DMS153 (cell line): ENCODE measurements around the gene DGCR2.
"Not testable (repeated sequence)": the region's sequence is repeated elsewhere in the genome, so short reads cannot be mapped to it uniquely, and the experiment has no call there.

Source experiments
- DNase-seq: peaks from one replicate; lab custom pipeline; 2025; lab: John Stamatoyannopoulos, UW

The DGCR2 gene

GRCh38 chr22:19030226-19030888 lies 91.9 kb downstream of the DGCR2 start:
- not testable (repeated sequence) for DNase-seq

GRCh38 chr22:19029113-19030103 lies 92.8 kb downstream of the DGCR2 start:
- DNase-seq, result not testable (repeated sequence)

- not testable (repeated sequence) for DNase-seq
Measured at GRCh38 chr22:19028060-19028455, 94.2 kb downstream of the DGCR2 start.

GRCh38 chr22:19027371-19028059 lies 94.7 kb downstream of the DGCR2 start:
- DNase-seq, result not testable (repeated sequence)

- DNase-seq, result not testable (repeated sequence)
Measured at GRCh38 chr22:19026080-19026479, 96.1 kb downstream of the DGCR2 start.

GRCh38 chr22:19024956-19025489 lies 97.2 kb downstream of the DGCR2 start:
- not testable (repeated sequence) for DNase-seq

GRCh38 chr22:19023931-19024330 lies 98.3 kb downstream of the DGCR2 start:
- DNase-seq, result not testable (repeated sequence)

GRCh38 chr22:19022755-19023154 lies 99.5 kb downstream of the DGCR2 start:
- DNase-seq, result no peak

GRCh38 chr22:19019679-19020032 lies 102.6 kb downstream of the DGCR2 start:
- no peak for DNase-seq

- no peak for DNase-seq
Measured at GRCh38 chr22:19019029-19019678, 103.1 kb downstream of the DGCR2 start.

- DNase-seq, result no peak
Measured at GRCh38 chr22:19018256-19018655, 104.0 kb downstream of the DGCR2 start.

- DNase-seq, result no peak
Measured at GRCh38 chr22:19016081-19016766, 106.0 kb downstream of the DGCR2 start.

- DNase-seq, result no peak
Measured at GRCh38 chr22:19014886-19015285, 107.3 kb downstream of the DGCR2 start.

GRCh38 chr22:19013881-19014598 lies 108.2 kb downstream of the DGCR2 start:
- not testable (repeated sequence) for DNase-seq

GRCh38 chr22:19013411-19013810 lies 108.8 kb downstream of the DGCR2 start:
- DNase-seq, result not testable (repeated sequence)

GRCh38 chr22:19012308-19012986 lies 109.8 kb downstream of the DGCR2 start:
- DNase-seq, result no peak

GRCh38 chr22:19011611-19012010 lies 110.6 kb downstream of the DGCR2 start:
- not testable (repeated sequence) for DNase-seq

- DNase-seq, result no peak
Measured at GRCh38 chr22:19011075-19011474, 111.1 kb downstream of the DGCR2 start.

GRCh38 chr22:19005905-19006304 lies 116.3 kb downstream of the DGCR2 start:
- DNase-seq, result no peak

- no peak for DNase-seq
Measured at GRCh38 chr22:19004471-19004870, 117.7 kb downstream of the DGCR2 start.
